Stimulated activated CD4-positive, alpha-beta T cell treated with anti-CD3 and anti-CD28 coated beads, Interleukin-2, amount 100 ng/mL, for 4 hours (primary cell): Measurements from ENCODE around the gene MEX3D.

Experiments
- DNase-seq: peaks from one replicate; pipeline ENCODE4 v3.0.0-alpha.2; 2020; ENCODE audit warnings: low read depth

Gene MEX3D

DNA sequence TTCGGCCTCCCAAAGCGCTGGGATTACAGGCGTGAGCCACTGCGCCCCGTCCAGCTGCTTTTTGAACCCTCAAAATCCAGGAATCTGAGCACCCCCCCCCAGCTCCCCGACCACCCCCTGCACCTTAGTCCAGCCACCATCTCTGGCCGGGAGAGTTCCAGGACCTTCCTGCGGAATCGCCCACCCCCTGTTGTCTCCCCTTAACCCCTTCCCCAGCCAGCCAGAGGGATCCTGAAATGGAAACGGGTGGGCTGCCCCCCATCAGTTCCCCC, 25.3 kb upstream of the MEX3D start:
- DNase-seq = no peak

GRCh38 chr19:1592755-1593500, 24.8 kb upstream of the MEX3D start, which contains the start of gene MBD3:
Gene MBD3 (minus strand): TSS chr19:1592865. CDS start chr19:1592631, 234 bp downstream.
- peak; percentile 79 for DNase-seq

DNA sequence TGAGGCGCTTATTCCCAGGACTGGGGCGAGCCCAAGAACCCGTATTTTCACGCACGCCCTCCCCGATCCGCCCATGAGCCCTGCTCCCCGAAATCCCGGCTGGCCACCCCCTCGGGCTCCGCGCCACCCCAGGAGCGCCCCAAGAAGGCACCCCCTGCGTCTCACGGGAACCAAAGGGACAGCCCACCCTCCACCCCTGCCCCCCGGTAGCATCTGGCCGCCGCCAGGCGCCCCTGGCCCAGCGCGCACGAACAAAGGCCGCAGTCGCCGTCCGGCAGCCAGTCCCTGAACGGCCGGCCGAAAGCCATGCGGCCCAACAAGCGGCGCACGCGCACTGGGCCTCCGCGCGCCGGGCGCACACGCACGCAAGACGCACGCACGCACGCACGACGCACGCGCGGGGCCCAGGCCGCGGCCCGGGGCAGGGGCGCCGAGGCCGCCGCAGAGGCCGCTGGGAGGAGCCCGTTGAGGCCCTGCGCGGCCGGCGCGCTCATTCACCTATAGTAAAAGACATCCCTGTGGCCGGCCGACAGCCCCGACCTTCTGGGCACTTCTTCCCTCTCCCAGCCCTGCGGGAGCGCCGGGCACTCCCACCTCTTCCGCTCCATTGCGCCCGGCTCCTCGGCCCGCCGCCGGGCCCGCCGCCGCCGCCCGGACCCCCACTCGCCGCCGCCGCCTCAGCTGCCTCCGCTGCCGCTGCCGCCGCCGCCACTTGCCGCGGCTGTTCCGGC, 24.1 kb upstream of the MEX3D start:
- DNase-seq = peak; percentile 74

- DNase-seq = no peak
These were observed 23.4 kb upstream of the MEX3D start for GRCh38 chr19:1591421-1592023.

DNA sequence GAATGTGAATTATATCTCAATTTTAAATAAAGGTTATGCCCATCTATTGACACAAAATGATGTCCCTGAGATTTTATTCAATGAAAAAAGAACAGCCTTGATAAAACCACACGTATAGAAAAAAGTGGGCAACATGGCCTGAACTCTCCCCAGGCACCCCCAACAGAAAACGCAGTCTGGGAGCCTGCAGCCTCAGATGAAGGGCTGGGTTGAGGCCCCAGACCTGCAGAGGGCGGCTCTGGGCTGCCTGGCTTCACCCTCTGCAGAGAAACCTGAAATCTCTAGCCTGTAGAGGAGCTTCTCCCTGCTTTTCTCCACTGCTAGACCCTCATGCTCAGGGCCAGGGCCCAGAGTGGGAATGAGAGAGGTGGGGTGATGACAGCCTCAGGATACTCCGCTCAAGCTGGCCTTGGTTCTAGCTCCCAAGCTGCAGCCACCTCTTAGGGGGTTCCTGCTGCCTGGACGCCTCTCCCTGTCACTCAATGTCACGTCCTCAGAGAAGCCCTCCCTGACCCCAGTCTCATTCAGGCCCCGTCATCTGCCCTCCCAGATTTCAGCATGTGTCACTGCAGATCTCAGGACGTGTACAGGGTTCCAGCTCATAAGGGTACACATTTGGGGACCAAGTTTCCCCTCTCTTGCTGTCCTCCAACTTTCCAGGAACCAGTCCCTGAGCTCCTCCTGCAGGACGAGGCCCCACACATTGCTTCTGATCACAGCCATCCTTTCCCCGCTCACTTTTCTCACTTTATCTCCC, 22.7 kb upstream of the MEX3D start:
- no peak for DNase-seq

- DNase-seq = no peak
These were observed 19.7 kb upstream of the MEX3D start for GRCh38 chr19:1587872-1588271.

- DNase-seq = no peak
These were observed 17.1 kb upstream of the MEX3D start for GRCh38 chr19:1585243-1585580.

DNA sequence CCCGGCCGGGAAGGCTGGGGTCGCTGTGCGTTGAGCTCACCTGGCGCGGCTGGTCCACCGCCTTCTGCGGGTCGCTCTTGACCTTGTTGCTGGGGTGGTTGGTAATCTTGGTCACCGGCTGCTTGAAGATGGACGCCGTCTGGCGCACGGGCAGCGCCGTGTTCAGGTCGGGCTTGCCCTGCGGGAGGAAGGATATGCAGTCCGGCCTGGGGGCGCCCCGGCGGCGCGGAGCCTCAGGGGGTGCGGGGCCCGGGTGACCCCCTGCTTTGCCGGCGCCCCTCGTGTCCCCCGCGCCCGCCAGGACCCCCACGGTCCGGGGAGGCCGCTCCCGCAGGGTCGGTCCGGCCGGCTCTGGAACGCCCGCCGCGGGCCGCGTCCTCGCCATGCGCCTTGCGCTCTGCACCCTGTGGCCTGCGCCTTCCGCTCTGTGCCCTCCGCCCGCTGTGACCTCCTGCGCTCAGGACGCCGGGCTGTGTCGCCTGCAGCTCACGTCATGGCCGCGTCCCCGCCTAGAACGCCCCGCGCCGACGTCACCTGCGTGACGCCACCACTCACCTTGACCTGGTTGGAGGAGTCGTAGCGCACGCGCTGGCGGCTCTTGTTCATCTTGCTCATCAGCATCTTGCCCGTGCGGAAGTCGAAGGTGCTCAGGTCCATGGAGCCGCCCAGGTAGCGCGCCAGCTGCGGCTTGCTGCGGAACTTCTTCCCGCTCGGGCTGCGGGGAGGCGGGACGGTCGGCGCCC, 16.5 kb upstream of the MEX3D start:
- DNase-seq = no peak

- no peak for DNase-seq
These were observed 14.1 kb upstream of the MEX3D start for GRCh38 chr19:1582201-1582600.

- DNase-seq = no peak
These were observed 12.8 kb upstream of the MEX3D start for GRCh38 chr19:1580957-1581356.

DNA sequence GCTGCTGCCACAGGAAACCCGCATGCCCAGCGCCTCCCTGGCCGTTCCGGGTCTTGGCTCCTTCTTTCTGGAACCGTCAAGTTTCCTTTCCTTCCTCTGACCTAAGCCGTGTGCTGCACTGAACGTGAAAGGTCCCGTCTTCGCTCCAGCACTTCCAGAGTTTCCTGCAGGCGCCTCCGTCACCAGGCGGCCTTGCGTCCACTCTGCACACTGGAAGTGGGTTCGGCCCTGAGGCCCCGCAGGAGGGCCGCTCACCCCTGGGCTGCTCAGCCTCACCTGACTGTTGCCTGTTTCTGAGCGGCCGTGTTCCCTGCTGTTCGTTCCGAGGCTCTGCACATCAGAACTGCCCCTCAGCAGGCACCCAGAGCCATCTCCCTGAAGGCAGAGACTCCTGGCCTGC, 12.3 kb upstream of the MEX3D start:
- no peak for DNase-seq

GRCh38 chr19:1579222-1579621, 11.1 kb upstream of the MEX3D start:
- DNase-seq = no peak

DNA sequence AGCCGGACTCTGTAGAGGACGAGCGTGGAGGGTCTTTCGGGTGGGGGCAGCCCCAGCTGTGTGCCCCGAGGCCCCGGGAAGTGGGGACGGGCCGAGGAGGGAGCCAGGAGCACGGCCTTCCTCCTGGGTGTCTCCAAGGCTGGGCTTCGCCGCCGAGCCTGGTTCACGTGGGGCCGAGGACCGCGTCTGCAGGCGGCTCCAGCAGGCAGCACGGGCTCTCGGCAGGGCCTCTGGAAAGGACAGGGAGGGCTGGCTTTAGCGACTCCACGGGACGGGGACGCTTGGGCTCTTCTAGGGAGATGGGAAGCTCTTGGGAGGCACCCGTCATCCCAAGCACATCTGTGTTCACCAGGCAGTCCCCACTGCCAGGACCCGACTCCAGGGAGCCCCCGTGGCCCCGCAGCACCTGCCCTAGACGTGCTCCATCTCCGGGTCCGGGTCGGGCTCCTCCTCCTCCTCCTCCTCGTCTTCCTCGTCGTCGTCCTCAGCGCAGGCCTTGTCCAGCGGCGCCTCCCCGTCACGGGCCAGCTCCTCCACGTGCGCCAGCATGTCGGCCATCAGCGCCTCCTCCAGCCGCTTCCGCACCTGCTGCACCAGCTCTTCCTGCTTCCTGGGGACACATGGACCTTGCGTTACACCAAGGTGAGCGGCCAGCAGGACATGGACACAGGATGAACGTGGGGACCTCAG, 9.9 kb upstream of the MEX3D start:
- no peak for DNase-seq

DNA sequence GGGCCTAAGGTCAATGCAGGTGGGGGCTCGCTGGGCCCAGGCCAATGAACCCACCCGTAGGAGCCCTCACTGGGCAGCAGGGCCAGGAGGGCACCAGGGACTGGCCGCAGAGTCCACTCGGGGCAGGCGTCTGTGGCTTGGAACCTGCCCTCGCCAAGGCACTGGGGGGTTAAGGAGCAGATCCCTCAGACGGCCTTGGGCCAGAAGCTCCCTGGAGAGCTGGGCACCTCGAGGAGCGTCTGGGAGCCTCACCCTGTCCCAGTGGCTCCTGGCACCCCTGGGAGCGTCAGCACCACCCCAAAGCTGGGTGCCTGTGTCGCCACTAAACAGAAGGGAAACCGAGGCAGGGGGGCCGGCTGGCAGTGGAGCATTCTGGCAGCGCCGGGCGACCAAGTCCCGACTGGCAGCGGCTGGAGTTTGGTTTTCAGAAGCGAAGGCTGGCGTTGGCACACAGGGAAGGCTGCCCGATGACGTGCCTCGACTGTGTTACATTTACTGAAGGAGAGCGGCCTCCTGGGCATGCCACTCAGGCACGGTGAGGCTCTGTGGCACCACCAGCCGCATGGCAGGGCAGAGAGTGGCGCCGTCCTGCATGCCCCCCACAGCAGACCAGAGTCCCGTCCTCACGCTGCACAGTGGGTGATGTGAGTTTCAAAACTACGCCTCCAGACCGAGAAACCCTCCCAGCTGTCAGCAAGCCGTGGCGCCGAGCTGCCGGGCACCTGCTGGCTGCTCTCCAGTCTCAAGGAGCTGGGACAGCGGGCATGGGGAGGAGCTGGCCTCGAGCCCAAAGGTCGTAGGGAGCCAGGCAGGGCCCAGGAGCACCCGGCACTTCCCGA, 9.2 kb upstream of the MEX3D start:
- DNase-seq = no peak

DNA sequence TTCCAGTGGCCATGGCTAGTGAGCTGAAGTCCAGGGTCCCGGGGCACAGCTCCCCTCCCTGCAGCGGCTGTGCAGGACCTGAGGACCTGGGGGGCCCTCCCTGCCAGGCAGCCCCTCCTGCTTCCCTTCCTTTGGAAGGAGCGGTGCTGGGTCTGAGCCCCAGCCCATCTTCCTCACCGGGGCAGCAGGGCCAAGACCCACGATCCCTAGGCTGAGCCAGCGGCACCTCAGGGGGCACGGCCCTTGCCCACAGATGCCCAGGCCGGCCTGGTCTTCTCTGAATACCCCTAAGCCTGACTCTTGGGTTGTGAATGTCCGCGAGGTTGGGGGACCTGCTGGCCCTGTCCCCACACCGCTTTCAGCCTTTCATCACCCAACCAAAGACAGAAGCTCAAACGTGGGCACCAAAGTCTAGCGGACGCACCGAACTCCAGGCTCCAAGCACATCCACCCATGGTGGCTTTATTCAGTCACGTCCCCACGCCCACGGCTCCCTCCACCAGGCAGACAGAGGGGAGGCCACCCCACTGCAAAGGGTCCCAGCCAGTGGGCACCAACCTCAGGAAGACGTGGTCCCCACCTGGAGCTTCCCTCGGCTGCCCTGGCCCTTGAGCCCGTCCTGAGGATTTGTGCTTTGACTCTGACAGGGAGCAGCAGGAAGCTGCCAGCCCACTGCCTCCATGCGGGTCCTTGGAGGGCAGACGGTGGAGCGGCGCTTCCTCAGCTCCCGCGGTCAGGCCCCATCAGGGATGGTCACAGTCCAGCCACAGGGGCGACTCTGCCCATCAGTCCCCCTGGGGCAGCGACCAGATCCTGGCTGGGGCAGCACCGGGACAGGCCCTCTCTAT, 8.3 kb upstream of the MEX3D start:
- no peak for DNase-seq

DNA sequence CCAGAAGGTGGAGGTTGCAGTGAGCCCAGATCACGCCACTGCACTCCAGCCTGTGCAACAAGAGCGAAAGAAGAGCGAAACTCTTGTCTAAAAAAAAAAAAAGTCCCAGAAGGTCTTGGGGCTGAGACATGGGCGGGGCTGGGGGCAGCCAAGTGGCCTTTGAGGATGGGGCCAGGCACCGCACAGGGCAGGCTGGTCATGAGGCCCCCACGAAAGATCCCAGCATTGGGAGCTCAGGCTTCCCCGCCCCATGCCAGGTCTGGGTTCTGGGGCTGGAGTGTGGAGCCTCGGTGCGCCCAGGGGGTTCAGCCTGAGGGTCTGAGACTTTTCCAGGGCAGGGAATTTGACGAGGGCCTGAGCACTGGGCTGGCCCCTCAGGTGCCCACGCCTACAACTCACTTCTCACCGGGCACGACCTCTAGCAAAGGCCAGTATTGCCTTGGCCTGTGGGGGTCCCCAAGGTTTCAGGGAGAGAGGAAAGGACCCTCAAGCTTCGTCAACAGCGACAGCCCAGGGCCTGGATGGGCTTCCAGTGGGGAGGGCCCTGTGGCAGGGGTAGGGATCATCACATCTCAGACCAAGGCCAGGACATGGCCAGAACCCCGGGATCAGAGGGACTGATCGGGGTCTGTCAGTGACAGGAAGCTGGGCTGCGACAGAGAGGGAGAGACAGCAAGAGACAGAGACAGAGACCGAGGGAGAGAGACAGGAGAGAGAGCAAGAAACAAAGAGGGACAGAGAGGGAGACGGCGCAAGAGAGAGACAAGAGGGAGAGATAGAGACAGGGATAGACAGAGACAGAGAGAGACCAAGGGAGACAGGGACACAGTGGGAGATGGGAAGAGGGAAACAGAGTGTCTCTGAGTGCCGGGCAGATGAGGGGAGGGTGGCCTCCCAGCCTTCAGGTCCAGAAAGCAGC, 7.5 kb upstream of the MEX3D start:
- no peak for DNase-seq

- DNase-seq = no peak
These were observed 6.4 kb upstream of the MEX3D start for GRCh38 chr19:1574354-1575136.

DNA sequence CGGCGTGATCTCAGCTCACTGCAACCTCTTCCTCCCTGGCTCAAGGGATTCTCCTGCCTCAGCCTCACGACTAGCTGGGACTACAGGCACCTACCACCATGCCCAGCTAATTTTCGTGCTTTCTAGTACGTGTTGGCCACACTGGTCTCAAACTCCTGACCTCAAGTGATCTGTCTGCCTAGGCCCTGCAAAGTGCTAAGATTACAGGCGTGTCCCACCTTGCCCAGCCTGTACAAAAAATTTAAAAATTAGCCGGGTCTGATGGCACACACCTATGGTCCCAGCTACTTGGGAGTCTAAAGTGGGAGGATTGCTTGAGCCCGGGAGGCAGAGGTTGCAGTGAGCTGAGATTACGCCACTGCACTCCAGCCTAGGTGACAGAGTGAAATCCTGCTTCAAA, 4.7 kb upstream of the MEX3D start:
- no peak for DNase-seq
